Peyer's patch (tissue), 4 donors: ENCODE measurements around the gene PRDX3. TPM values are rescaled to one million over a fixed set of nuclear protein-coding genes. Genes with fewer than 3 reads are reported as not detected.
A peak's percentile ranks its signal among the peaks of the same experiment; 100 is the strongest.

Experiments used
- DNase-seq, 3 donors: peaks; one replicate each; pipeline ENCODE4 v3.0.0-alpha.2; 2017 to 2019
- H3K27ac ChIP-seq, 4 donors: fragments of 200-600 bp; sonication (generic); one replicate each; pipeline ENCODE4 v1.5.1; 2016 to 2019
- H3K27me3 ChIP-seq, 2 donors: fragments of 200-600 bp; sonication (generic); one replicate each; pipeline ENCODE4 v1.5.1; 2019
- H3K36me3 ChIP-seq, 3 donors: fragments of 200-600 bp; sonication (generic); one replicate each; pipeline ENCODE4 v1.5.1; 2016 to 2019
- H3K4me1 ChIP-seq, 4 donors: fragments of 200-600 bp; sonication (generic); one replicate each; pipeline ENCODE4 v1.5.1; 2016 to 2019
- H3K4me3 ChIP-seq, 4 donors: fragments of 200-600 bp; sonication (generic); 1 replicate in 3 of 4; 2 replicates in 1 of 4; pipeline ENCODE4 v1.5.1; 2016 to 2019; ENCODE audit warnings: mild to moderate bottlenecking in 1 of 4
- H3K9me3 ChIP-seq, 4 donors: fragments of 200-600 bp; sonication (generic); one replicate each; pipeline ENCODE4 v1.5.1; 2016 to 2019; ENCODE audit warnings: mild to moderate bottlenecking in 1 of 4
- POLR2A ChIP-seq, 2 donors: fragments of 450-650 bp; IDR thresholded peaks; one replicate each; pipeline ENCODE4 v1.5.1; 2017; ENCODE audit warnings: antibody characterized with exemption in 2 of 2, mild to moderate bottlenecking in 2 of 2, moderate library complexity in 2 of 2
- total RNA-seq, 4 donors: library from RNA; depleted of rRNA; stranded (reverse); fragments of >200 nt; gene quantifications; one replicate each; pipeline ENCODE4 v1.1.0, GENCODE V29; 2016
- TF ChIP-seq, protein P1 (sequence below), 6 experiments: fragments of 450-650 bp in 4 of 6; fragments of 200-600 bp in 2 of 6; sonication (generic) in 1 of 6; IDR thresholded peaks; one replicate each; pipeline ENCODE4 v1.5.1; 2017 to 2019; ENCODE audit warnings: antibody characterized with exemption in 6 of 6, mild to moderate bottlenecking in 3 of 6, moderate library complexity in 1 of 6

Gene PRDX3
- total RNA-seq, 4 donors from 2014 or later = 76.2 to 138 (median 107) TPM

DNA sequence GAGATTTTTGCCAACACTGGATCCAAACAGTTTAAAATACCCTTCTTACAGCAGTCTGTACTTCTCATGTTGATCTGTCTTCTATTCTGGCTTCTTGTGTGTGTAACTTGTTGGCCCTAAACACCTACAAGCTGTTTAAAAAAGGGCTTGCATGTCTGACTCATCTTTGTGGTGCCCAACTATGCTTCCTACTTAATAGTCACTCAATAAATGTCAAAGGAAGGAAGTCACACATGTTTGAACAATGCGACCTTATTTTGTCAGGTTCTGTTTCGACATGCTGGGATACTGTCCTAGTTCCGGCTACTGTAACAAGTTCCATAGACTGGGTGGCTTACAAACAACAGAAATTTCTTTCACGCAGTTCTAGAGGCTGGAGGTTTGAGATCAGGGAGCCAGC is 19.3 kb upstream of the PRDX3 start:
- Histone ChIP-seq H3K27ac (no peak overlapping the region), H3K36me3 (no peaks in the 10 kb centered on the region), H3K27me3 (no peaks in the 10 kb centered on the region), H3K9me3 (no peaks in the 10 kb centered on the region), H3K4me1 (no peaks in the 10 kb centered on the region), H3K4me3 (no peak overlapping the region)
- no peak for DNase-seq
- TF ChIP-seq POLR2A (IDR thresholded peaks at IDR 0.05) = no peak
- TF ChIP-seq, protein P1, sequence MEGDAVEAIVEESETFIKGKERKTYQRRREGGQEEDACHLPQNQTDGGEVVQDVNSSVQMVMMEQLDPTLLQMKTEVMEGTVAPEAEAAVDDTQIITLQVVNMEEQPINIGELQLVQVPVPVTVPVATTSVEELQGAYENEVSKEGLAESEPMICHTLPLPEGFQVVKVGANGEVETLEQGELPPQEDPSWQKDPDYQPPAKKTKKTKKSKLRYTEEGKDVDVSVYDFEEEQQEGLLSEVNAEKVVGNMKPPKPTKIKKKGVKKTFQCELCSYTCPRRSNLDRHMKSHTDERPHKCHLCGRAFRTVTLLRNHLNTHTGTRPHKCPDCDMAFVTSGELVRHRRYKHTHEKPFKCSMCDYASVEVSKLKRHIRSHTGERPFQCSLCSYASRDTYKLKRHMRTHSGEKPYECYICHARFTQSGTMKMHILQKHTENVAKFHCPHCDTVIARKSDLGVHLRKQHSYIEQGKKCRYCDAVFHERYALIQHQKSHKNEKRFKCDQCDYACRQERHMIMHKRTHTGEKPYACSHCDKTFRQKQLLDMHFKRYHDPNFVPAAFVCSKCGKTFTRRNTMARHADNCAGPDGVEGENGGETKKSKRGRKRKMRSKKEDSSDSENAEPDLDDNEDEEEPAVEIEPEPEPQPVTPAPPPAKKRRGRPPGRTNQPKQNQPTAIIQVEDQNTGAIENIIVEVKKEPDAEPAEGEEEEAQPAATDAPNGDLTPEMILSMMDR (IDR thresholded peaks at IDR 0.05) = no peak

DNA sequence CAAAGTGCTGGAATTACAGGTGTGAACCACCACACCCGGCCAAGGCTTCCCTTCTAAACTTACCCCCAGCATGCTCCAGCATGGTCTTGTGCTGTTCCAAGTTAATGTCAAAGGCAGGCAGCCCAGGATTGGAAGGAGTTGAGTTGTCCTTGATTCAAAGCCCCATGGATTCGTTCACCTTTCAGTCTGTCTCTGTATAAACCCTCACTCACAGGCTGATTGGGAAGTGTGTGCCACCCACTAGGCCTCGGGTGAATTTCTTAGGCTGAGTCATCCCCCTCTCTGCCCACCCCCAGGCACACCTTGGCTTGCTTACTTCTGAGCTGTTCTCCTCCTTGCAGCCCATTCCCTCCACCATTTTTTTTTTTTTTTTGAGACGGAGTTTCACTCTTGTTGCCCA is 13.3 kb upstream of the PRDX3 start:
- Histone ChIP-seq H3K4me1 (peaks cover 0 to 5% (median 0%) of the 10 kb centered on the region in 4 donors), H3K27me3 (no peaks in the 10 kb centered on the region), H3K4me3 (no peak overlapping the region), H3K27ac (no peak overlapping the region), H3K36me3 (no peaks in the 10 kb centered on the region), H3K9me3 (no peaks in the 10 kb centered on the region)
- DNase-seq = peak in 1 of 3 donors; percentile 25
- TF ChIP-seq POLR2A (IDR thresholded peaks at IDR 0.05) = no peak
- TF ChIP-seq, protein P1 (IDR thresholded peaks at IDR 0.05) = no peak

DNA sequence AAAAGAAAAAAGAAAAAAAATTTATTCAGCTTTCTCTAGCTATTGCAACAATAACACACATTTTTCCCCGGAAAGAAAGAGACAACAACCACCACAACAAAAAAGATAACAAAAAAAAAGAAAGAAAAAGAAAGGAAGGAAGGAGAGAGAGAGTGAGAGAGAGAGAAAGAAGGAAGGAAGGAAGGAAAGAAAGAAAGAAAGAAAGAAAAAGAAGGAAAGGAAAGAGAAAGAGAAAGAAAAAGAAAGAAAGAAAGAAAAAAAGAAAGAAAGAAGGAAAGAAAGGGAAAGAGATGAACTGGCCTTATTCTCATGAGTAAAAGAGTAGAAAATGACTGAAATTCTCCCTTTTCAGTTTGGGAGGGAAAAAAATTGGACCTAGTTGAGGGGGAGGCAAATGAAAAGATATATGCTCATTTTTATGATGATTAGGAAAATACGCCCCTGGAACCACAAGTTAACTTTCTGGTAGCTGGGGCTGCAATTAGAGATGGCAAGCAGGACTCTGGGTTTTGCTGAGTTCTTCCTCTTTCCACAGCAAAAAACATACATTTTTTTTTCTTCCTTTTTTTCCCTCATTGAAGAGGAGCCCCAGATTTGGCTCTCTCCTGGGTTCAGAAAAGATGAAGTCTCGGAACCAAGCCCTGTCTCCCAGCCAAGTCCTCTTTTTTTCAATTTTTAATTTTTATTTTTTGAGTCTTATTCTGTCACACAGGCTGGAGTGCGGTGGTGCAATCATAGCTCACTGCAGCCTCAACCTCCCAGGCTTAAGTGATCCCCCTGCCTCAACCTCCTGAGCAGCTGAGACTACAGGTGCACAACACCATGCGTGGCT is 12.6 kb upstream of the PRDX3 start:
- TF ChIP-seq POLR2A (IDR thresholded peaks at IDR 0.05) = no peak
- TF ChIP-seq, protein P1 (IDR thresholded peaks at IDR 0.05) = no peak
- Histone ChIP-seq H3K4me3 (no peak overlapping the region), H3K27me3 (no peaks in the 10 kb centered on the region), H3K27ac (no peak overlapping the region), H3K9me3 (no peaks in the 10 kb centered on the region), H3K4me1 (peaks cover 0 to 5% (median 0%) of the 10 kb centered on the region in 4 donors), H3K36me3 (no peaks in the 10 kb centered on the region)
- no peak for DNase-seq

DNA sequence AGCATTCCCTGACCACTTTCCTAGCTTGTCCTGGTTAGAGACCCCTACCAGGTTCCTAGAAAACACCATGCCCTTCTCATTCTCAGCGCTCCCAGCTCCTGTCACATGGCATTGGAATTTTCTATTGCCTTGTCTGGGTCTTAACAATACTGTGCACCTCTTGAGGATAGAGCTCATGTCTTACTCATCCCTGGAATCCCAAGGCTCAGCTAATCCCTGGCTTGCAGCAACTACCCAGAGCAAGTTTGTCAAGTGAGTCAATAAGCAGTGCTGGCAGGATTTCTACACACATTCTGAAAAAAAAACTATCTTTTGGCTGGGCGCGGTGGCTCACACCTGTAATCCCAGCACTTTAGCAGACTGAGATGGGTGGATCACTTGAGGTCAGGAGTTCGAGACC is 11.7 kb upstream of the PRDX3 start:
- DNase-seq = no peak
- Histone ChIP-seq H3K27ac (no peak overlapping the region), H3K27me3 (no peaks in the 10 kb centered on the region), H3K4me3 (no peak overlapping the region), H3K36me3 (no peaks in the 10 kb centered on the region), H3K9me3 (no peaks in the 10 kb centered on the region), H3K4me1 (peaks cover 0 to 5% (median 0%) of the 10 kb centered on the region in 4 donors)
- TF ChIP-seq POLR2A (IDR thresholded peaks at IDR 0.05) = no peak
- TF ChIP-seq, protein P1 (IDR thresholded peaks at IDR 0.05) = no peak

DNA sequence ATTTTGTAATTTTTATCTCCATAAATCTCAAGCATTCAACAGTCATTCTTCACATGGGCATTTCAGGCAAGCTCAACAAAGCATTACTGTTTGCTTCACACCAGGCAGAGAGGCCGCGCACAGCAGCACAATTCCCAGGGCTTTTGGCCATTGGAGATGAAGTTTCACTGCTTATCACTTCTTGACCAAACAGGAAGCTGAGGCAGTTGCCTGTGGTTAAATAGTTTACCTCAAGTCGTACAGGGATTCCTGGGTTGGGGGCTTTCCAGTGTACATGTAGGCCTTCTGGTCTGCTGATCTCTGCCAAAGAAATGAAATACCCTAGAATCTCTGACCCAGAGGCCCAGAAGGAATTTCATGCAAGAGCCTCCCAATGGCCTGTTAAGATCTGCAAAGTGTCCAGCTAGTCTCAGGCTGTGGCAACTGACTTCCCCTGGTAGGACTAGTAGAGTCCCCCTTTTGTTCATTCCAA is 11.2 kb upstream of the PRDX3 start:
- TF ChIP-seq, protein P1 (IDR thresholded peaks at IDR 0.05) = no peak
- no peak for TF ChIP-seq POLR2A (IDR thresholded peaks at IDR 0.05)
- Histone ChIP-seq H3K27me3 (no peaks in the 10 kb centered on the region), H3K4me3 (no peak overlapping the region)

More for the DNA sequence above, 11.2 kb upstream of the PRDX3 start:
- Histone ChIP-seq H3K9me3 (no peaks in the 10 kb centered on the region), H3K36me3 (no peaks in the 10 kb centered on the region), H3K27ac (no peak overlapping the region), H3K4me1 (peaks cover 0 to 5% (median 0%) of the 10 kb centered on the region in 4 donors)
- peak in 1 of 3 donors; percentile 32 for DNase-seq
